HFFc6 (cell line): ENCODE data around the gene TGFBI. TPM values are rescaled to one million over a fixed set of nuclear protein-coding genes. Genes with fewer than 3 reads are reported as not detected.
A peak's percentile ranks its signal among the peaks of the same experiment; 100 is the strongest.

Experiments used
- DNase-seq: peaks from one replicate; pipeline ENCODE4 v3.0.0-alpha.2; 2018
- H3K27ac Mint-ChIP-seq: 2 replicates; pipeline ENCODE4 v1.8.0; 2020; ENCODE audit warnings: mild to moderate bottlenecking, mixed read lengths
- H3K27me3 Mint-ChIP-seq: 2 replicates; pipeline ENCODE4 v1.8.0; 2021; ENCODE audit warnings: mild to moderate bottlenecking, moderate library complexity, mixed read lengths; ENCODE audit not compliant: insufficient read depth
- H3K36me3 Mint-ChIP-seq: 2 replicates; pipeline ENCODE4 v1.8.0; 2021; ENCODE audit warnings: low read depth, mixed read lengths
- H3K4me1 Mint-ChIP-seq: 2 replicates; pipeline ENCODE4 v1.8.0; 2020; ENCODE audit warnings: low read depth, mixed read lengths
- H3K4me3 Mint-ChIP-seq: 2 replicates; pipeline ENCODE4 v1.8.0; 2020; ENCODE audit warnings: mild to moderate bottlenecking, moderate library complexity, mixed read lengths
- H3K9me3 Mint-ChIP-seq: 2 replicates; pipeline ENCODE4 v1.8.0; 2020; ENCODE audit warnings: mild to moderate bottlenecking, mixed read lengths
- total RNA-seq, 6 experiments: library from RNA; stranded (reverse); fragmentation: NEBNext Ultra II Directional; extraction: Animal tissue kit (Norgen Biotek cat#: 25700); gene quantifications; 2 replicates in 1 of 6; 3 replicates in 5 of 6; pipeline ENCODE4 v1.2.3, GENCODE V29; 2021
- TF ChIP-seq, protein P1 (sequence below): fragments of 200-600 bp; sonication (generic); IDR thresholded peaks from 2 replicates; pipeline ENCODE4 v1.5.0; 2021; ENCODE audit warnings: antibody characterized with exemption, mild to moderate bottlenecking

The TGFBI gene
- total RNA-seq, 6 experiments from 2014 or later: 529 to 911 (median 784) TPM

DNA sequence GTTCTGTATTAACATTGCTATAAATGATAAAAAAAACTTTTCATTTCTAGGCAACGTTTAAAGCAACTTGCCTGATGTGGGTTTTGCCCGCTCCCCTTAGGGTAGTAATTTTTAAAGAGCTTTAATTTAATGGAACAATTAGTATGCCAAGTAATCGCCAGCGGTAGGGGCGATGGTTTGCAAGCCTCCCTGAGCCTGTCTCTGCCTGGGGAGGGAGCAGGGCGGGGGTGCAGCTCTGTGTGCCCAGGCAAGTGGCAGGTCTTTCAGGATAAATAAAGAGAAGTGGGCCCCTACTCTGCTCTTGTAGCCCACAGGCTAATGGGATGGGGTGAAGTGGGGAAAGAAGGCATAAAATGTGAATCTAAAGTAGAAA, 13.8 kb upstream of the TGFBI start:
- H3K9me3 Mint-ChIP-seq: no peaks in the 10 kb centered on the region; the same call in 1 of the 2 replicates
- H3K27ac Mint-ChIP-seq: peak overlapping the region; percentile 47
- DNase-seq: no peak
- H3K36me3 Mint-ChIP-seq: peaks cover 4% of the 10 kb centered on the region; the same call in 1 of the 2 replicates
- H3K27me3 Mint-ChIP-seq: no peaks in the 10 kb centered on the region
- H3K4me1 Mint-ChIP-seq: peaks cover 98% of the 10 kb centered on the region
- TF ChIP-seq, protein P1, sequence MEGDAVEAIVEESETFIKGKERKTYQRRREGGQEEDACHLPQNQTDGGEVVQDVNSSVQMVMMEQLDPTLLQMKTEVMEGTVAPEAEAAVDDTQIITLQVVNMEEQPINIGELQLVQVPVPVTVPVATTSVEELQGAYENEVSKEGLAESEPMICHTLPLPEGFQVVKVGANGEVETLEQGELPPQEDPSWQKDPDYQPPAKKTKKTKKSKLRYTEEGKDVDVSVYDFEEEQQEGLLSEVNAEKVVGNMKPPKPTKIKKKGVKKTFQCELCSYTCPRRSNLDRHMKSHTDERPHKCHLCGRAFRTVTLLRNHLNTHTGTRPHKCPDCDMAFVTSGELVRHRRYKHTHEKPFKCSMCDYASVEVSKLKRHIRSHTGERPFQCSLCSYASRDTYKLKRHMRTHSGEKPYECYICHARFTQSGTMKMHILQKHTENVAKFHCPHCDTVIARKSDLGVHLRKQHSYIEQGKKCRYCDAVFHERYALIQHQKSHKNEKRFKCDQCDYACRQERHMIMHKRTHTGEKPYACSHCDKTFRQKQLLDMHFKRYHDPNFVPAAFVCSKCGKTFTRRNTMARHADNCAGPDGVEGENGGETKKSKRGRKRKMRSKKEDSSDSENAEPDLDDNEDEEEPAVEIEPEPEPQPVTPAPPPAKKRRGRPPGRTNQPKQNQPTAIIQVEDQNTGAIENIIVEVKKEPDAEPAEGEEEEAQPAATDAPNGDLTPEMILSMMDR: no peak
- 0 out of 2 replicates have a peak overlapping the region, but pooled peaks have one; percentile 60 for H3K4me3 Mint-ChIP-seq

DNA sequence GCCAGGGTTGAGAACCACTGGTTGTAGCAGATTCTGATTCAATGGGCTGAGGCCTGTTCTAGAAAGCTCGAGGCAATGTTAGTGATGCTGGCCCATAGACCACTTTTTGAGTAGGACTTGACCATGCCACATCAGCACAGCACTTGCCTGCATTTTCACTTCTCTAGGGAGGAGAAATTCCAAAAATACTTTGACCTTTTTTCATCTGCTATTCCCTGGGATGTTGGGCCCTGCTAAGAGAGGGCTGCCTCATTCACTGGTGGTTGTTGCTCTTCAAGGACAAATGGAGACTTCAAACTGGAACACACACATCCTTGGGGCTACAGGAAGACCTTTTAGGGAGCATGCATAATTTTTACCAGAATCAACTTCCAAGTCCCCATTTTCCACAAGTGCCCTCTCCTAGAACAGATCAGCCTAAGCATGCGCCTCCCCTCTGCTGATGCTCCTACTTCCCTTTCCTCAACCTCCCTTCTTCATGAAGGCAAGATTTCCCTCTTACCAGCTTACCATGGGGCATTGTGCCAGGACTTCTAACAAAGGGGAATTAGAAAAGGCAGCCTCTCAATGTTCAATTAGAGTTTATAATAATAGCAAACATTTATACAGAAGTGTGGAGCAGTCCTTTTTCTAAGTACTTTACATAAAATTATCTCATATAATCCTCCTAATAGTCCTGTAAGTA, 12.7 kb upstream of the TGFBI start:
- TF ChIP-seq, protein P1: no peak
- Mint-ChIP-seq H3K27me3 (no peaks in the 10 kb centered on the region), H3K9me3 (no peaks in the 10 kb centered on the region; the same call in 1 of the 2 replicates), H3K36me3 (peaks cover 4% of the 10 kb centered on the region; the same call in 1 of the 2 replicates), H3K4me3 (no peak overlapping the region), H3K27ac (peak overlapping the region; percentile 44), H3K4me1 (peaks cover 100% of the 10 kb centered on the region)
- no peak for DNase-seq

DNA sequence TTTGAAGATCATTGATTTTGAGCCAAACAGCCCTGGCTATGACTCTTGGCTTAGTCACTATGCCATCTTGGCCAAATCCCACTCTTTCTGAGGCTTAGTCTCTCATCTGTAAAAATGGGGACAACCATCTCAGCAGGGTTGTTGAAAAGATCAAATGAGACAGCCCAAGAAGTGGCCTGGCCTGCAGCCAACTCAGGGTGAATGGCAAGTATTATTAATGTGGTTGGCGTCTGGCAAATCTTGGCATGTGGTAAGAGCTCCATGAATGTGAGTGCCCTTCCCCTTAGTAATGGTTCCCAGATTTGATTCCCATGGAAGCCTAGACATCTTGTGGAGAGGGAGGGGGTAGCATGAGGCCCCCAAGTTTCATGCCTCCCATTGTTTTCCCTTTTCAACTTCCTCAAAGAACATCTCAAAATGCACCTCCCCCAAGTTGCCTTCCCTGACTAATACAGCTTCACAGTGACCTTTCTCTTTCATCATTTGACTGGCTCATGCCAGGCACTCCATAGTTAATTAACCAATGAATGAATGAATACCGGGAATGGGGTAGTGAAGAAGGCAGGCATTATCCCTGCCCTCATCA, 11.8 kb upstream of the TGFBI start:
- no peaks in the 10 kb centered on the region; the same call in 1 of the 2 replicates for H3K27me3 Mint-ChIP-seq
- TF ChIP-seq, protein P1: peak; percentile 33
- H3K27ac Mint-ChIP-seq: peak overlapping the region; percentile 91
- peak; percentile 89 for DNase-seq
- peaks cover 4% of the 10 kb centered on the region; the same call in 1 of the 2 replicates for H3K36me3 Mint-ChIP-seq
- peaks cover 100% of the 10 kb centered on the region for H3K4me1 Mint-ChIP-seq
- peak overlapping the region; percentile 73 for H3K4me3 Mint-ChIP-seq
- H3K9me3 Mint-ChIP-seq: no peaks in the 10 kb centered on the region; the same call in 1 of the 2 replicates

DNA sequence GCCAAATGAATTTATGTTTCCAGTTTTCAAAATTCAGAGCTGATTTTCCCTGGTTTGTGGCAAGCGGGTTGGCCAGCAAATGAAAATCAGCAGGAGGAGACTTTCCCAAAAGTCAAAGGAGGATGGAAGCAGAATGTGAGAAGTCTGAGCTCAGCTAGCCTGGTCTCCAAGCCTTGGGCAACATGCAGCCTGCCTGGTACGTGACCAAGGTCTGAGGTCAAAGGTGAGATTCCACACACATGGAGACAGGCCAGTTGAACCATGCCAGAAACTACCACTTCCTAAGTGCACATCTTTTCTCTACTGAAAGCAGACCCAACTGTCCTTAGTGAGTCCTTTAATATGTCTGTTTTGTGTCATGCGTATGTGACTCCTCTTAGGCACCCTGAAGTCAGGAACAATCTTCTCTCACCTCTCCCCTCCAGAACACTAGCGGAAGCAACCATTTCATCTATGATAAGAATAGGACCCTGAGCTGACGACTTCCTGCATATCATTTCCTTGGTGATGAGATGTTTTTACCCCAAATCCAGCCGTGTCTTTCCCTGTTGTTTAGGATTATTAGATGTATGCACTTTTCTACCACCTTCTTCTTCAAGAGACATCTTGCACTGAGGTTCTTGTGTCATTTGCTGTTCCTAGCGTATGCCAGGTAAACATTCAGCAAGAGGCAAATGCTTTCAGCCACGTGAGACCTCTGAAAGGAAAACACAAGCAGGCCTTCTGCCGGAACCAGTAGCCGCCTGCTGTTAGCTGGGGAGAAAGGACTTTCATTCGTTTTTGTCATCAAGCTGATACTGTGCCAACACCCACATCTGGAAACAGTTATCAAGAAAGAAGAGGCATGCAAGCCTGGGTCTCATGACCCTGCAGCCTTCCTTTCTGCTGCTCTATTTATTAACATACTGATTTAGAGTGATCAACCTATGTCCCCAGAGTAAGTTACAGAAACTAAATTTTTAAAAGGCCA, 9.7 kb upstream of the TGFBI start:
- peak overlapping the region; percentile 91 for H3K27ac Mint-ChIP-seq
- H3K4me3 Mint-ChIP-seq: peak overlapping the region; percentile 79
- TF ChIP-seq, protein P1: peak; percentile 71
- no peaks in the 10 kb centered on the region; the same call in 1 of the 2 replicates for H3K9me3 Mint-ChIP-seq
- H3K4me1 Mint-ChIP-seq: peaks cover 100% of the 10 kb centered on the region
- H3K27me3 Mint-ChIP-seq: peaks cover 2% of the 10 kb centered on the region
- peaks cover 4% of the 10 kb centered on the region; the same call in 1 of the 2 replicates for H3K36me3 Mint-ChIP-seq
- peak; percentile 97 for DNase-seq

DNA sequence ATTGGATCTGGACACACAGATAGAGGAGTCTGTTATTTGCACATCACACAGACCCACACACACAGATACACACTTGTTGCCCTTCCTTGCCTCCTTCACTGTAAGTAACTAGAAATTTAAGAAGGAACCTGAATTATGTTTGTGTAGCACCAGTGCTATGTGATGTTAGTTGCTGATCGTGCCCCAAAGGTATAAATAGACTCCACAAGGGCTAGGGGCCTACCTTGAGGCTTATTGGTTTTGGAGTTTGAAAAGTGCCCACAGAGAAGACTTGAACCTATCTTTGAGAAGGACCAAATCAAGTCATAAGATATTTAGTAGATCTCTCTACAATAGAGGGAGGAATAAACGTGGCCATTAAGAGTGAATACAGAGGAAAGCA, 8.8 kb upstream of the TGFBI start:
- peaks cover 4% of the 10 kb centered on the region; the same call in 1 of the 2 replicates for H3K36me3 Mint-ChIP-seq
- peak overlapping the region; percentile 79 for H3K4me3 Mint-ChIP-seq
- no peak for DNase-seq
- no peaks in the 10 kb centered on the region; the same call in 1 of the 2 replicates for H3K9me3 Mint-ChIP-seq
- peaks cover 100% of the 10 kb centered on the region for H3K4me1 Mint-ChIP-seq
- peak overlapping the region; percentile 91 for H3K27ac Mint-ChIP-seq
- peaks cover 2% of the 10 kb centered on the region for H3K27me3 Mint-ChIP-seq
- TF ChIP-seq, protein P1: no peak
